Thyroid gland (tissue), 4 donors: ENCODE data around the gene ACSF3.

Experiments used
- POLR2A ChIP-seq, 2 donors: fragments of 450-650 bp; IDR thresholded peaks; one replicate each; pipeline ENCODE4 v1.6.1; 2017; ENCODE audit warnings: antibody characterized with exemption in 2 of 2, mild to moderate bottlenecking in 2 of 2, moderate library complexity in 1 of 2
- TF ChIP-seq, protein P1 (sequence below), 6 experiments: fragments of 200-600 bp in 3 of 6; fragments of 450-650 bp in 3 of 6; sonication (generic) in 3 of 6; IDR thresholded peaks; one replicate each; pipeline ENCODE4 v1.5.1; 2016 to 2019; ENCODE audit warnings: antibody characterized with exemption in 6 of 6, mild to moderate bottlenecking in 2 of 6, inconsistent platforms in 1 of 6, moderate library complexity in 1 of 6

DNA sequence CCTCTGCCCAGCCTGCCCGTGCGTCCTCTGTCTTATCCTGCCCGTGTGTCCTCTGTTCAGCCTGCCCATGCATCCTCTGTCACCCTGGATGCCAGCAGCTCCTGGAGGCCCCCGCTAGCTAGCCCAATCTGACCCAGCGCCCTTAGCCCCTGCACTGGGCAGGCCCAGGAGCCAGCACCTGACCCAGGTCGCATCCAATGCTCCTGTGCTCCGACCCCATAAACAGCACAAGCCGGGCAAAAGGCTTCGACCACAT, 91.0 kb downstream of the ACSF3 start:
- TF ChIP-seq, protein P1, sequence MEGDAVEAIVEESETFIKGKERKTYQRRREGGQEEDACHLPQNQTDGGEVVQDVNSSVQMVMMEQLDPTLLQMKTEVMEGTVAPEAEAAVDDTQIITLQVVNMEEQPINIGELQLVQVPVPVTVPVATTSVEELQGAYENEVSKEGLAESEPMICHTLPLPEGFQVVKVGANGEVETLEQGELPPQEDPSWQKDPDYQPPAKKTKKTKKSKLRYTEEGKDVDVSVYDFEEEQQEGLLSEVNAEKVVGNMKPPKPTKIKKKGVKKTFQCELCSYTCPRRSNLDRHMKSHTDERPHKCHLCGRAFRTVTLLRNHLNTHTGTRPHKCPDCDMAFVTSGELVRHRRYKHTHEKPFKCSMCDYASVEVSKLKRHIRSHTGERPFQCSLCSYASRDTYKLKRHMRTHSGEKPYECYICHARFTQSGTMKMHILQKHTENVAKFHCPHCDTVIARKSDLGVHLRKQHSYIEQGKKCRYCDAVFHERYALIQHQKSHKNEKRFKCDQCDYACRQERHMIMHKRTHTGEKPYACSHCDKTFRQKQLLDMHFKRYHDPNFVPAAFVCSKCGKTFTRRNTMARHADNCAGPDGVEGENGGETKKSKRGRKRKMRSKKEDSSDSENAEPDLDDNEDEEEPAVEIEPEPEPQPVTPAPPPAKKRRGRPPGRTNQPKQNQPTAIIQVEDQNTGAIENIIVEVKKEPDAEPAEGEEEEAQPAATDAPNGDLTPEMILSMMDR (IDR thresholded peaks at IDR 0.05): no peak
- no peak for TF ChIP-seq POLR2A (IDR thresholded peaks at IDR 0.05)
